ENCODE data around the gene HTR2A. TPM values are rescaled to one million over a fixed set of nuclear protein-coding genes. Genes with fewer than 3 reads are reported as not detected.

HTR2A gene
- total RNA-seq, 1 donor: 6.0 TPM

- peak; percentile 89 for DNase-seq (ENCODE audit: low read depth)
- peak within 1 kb of the TSS; percentile 87 for H3K4me3 ChIP-seq (ENCODE audit: low read depth, low read length)
- TF ChIP-seq, protein P1, sequence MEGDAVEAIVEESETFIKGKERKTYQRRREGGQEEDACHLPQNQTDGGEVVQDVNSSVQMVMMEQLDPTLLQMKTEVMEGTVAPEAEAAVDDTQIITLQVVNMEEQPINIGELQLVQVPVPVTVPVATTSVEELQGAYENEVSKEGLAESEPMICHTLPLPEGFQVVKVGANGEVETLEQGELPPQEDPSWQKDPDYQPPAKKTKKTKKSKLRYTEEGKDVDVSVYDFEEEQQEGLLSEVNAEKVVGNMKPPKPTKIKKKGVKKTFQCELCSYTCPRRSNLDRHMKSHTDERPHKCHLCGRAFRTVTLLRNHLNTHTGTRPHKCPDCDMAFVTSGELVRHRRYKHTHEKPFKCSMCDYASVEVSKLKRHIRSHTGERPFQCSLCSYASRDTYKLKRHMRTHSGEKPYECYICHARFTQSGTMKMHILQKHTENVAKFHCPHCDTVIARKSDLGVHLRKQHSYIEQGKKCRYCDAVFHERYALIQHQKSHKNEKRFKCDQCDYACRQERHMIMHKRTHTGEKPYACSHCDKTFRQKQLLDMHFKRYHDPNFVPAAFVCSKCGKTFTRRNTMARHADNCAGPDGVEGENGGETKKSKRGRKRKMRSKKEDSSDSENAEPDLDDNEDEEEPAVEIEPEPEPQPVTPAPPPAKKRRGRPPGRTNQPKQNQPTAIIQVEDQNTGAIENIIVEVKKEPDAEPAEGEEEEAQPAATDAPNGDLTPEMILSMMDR (IDR thresholded peaks at IDR 0.05; ENCODE audit: insufficient read depth, low read length): no peak
Measured at GRCh38 chr13:46796515-46797474, 100.1 kb downstream of the HTR2A start, which contains the start of gene ESD. ESD (minus strand) TSS chr13:46797161; CDS start chr13:46791413, 5,748 bp downstream.

- TF ChIP-seq, protein P1 (IDR thresholded peaks at IDR 0.05; ENCODE audit: insufficient read depth, low read length): no peak
- DNase-seq (ENCODE audit: low read depth): no peak
Measured at GRCh38 chr13:46796129-46796514, 100.7 kb downstream of the HTR2A start.

GRCh38 chr13:46795321-46795720 is 101.5 kb downstream of the HTR2A start:
- no peak overlapping the region for H3K4me3 ChIP-seq (ENCODE audit: low read depth, low read length)
- no peak for DNase-seq (ENCODE audit: low read depth)
- TF ChIP-seq, protein P1 (IDR thresholded peaks at IDR 0.05; ENCODE audit: insufficient read depth, low read length): no peak

More at GRCh38 chr13:46796129-46796514, 100.7 kb downstream of the HTR2A start:
- peak overlapping the region; percentile 87 for H3K4me3 ChIP-seq (ENCODE audit: low read depth, low read length)

GRCh38 chr13:46783504-46783903 is 113.3 kb downstream of the HTR2A start:
- no peak for DNase-seq (ENCODE audit: low read depth)
- H3K4me3 ChIP-seq (ENCODE audit: low read depth, low read length): no peak overlapping the region
- TF ChIP-seq, protein P1 (IDR thresholded peaks at IDR 0.05; ENCODE audit: insufficient read depth, low read length): no peak

- no peak for DNase-seq (ENCODE audit: low read depth)
- TF ChIP-seq, protein P1 (IDR thresholded peaks at IDR 0.05; ENCODE audit: insufficient read depth, low read length): no peak
- no peak overlapping the region for H3K4me3 ChIP-seq (ENCODE audit: low read depth, low read length)
Measured at GRCh38 chr13:46782691-46783090, 114.2 kb downstream of the HTR2A start.

GRCh38 chr13:46782066-46782465 is 114.8 kb downstream of the HTR2A start:
- no peak for DNase-seq (ENCODE audit: low read depth)
- TF ChIP-seq, protein P1 (IDR thresholded peaks at IDR 0.05; ENCODE audit: insufficient read depth, low read length): no peak
- H3K4me3 ChIP-seq (ENCODE audit: low read depth, low read length): no peak overlapping the region

Other genes starting within 250 kb of the HTR2A start
- gene ESD, start 99.9 kb downstream of the HTR2A start, total RNA-seq (ENCODE audit: low replicate concordance): 141 and 176 TPM in 2 replicates